Neutrophil (primary cell): ENCODE data around the gene DCC.

ENCODE experiments used
- H3K27ac ChIP-seq: fragments of 200-600 bp; sonication (generic); 2 replicates; pipeline ENCODE4 v1.5.1; 2016; ENCODE audit warnings: mild to moderate bottlenecking, moderate library complexity
- H3K27me3 ChIP-seq: fragments of 200-600 bp; sonication (generic); 2 replicates; pipeline ENCODE4 v1.6.0; 2016; ENCODE audit warnings: mild to moderate bottlenecking
- H3K36me3 ChIP-seq: fragments of 200-600 bp; sonication (generic); 2 replicates; pipeline ENCODE4 v1.5.1; 2017
- H3K4me1 ChIP-seq, 2 experiments: fragments of 200-600 bp in 1 of 2; sonication (generic) in 1 of 2; 1 replicate in 1 of 2; 2 replicates in 1 of 2; pipeline versions ENCODE4 v1.5.1 to v1.6.1; 2013 to 2016; ENCODE audit warnings: low read depth in 1 of 2, low read length in 1 of 2, mild to moderate bottlenecking in 1 of 2, moderate library complexity in 1 of 2; ENCODE audit not compliant: control insufficient read depth in 1 of 2, insufficient read depth in 1 of 2
- H3K4me3 ChIP-seq, 2 experiments: fragments of 200-600 bp in 1 of 2; sonication (generic) in 1 of 2; 1 replicate in 1 of 2; 2 replicates in 1 of 2; pipeline ENCODE4 v1.5.1; 2013 to 2016; ENCODE audit warnings: low read depth in 1 of 2, low read length in 1 of 2, mild to moderate bottlenecking in 1 of 2, moderate library complexity in 1 of 2
- H3K9me3 ChIP-seq: fragments of 200-600 bp; sonication (generic); 2 replicates; pipeline ENCODE4 v1.5.1; 2016
- CTCF ChIP-seq: fragments of 200-600 bp; sonication (generic); IDR thresholded peaks from 2 replicates; pipeline ENCODE4 v1.5.1; 2016; ENCODE audit warnings: antibody characterized with exemption

The DCC gene

GRCh38 chr18:52319424-52319983 is 20.5 kb upstream of the DCC start:
- TF ChIP-seq CTCF: no peak
- H3K4me3 ChIP-seq: no peak overlapping the region

GRCh38 chr18:52322307-52322706 is 17.7 kb upstream of the DCC start:
- H3K36me3 ChIP-seq: no peaks in the 10 kb centered on the region
- TF ChIP-seq CTCF: no peak
- H3K27ac ChIP-seq: no peak overlapping the region
- H3K27me3 ChIP-seq: no peaks in the 10 kb centered on the region
- no peak overlapping the region for H3K4me3 ChIP-seq
- no peaks in the 10 kb centered on the region for H3K4me1 ChIP-seq
- no peaks in the 10 kb centered on the region for H3K9me3 ChIP-seq

More at GRCh38 chr18:52319424-52319983, 20.5 kb upstream of the DCC start:
- no peaks in the 10 kb centered on the region for H3K9me3 ChIP-seq
- no peaks in the 10 kb centered on the region for H3K4me1 ChIP-seq
- H3K27ac ChIP-seq: no peak overlapping the region
- no peaks in the 10 kb centered on the region for H3K27me3 ChIP-seq
- H3K36me3 ChIP-seq: no peaks in the 10 kb centered on the region

- TF ChIP-seq CTCF: no peak
- no peak overlapping the region for H3K4me3 ChIP-seq
- no peaks in the 10 kb centered on the region for H3K9me3 ChIP-seq
- H3K27me3 ChIP-seq: no peaks in the 10 kb centered on the region
- H3K27ac ChIP-seq: no peak overlapping the region
- no peaks in the 10 kb centered on the region for H3K36me3 ChIP-seq
- H3K4me1 ChIP-seq: no peaks in the 10 kb centered on the region
Observed at GRCh38 chr18:52323802-52324201, 16.2 kb upstream of the DCC start.

- no peak for TF ChIP-seq CTCF
- Histone ChIP-seq H3K9me3 (no peaks in the 10 kb centered on the region), H3K36me3 (no peaks in the 10 kb centered on the region), H3K4me1 (no peaks in the 10 kb centered on the region), H3K4me3 (no peak overlapping the region), H3K27me3 (no peaks in the 10 kb centered on the region), H3K27ac (no peak overlapping the region)
Observed at GRCh38 chr18:52325997-52326396, 14.0 kb upstream of the DCC start.

- peaks cover 7% of the 10 kb centered on the region for H3K27me3 ChIP-seq
- no peak overlapping the region for H3K4me3 ChIP-seq
- H3K27ac ChIP-seq: no peak overlapping the region
- no peaks in the 10 kb centered on the region for H3K9me3 ChIP-seq
- no peaks in the 10 kb centered on the region for H3K36me3 ChIP-seq
- TF ChIP-seq CTCF: no peak
- no peaks in the 10 kb centered on the region for H3K4me1 ChIP-seq
Observed at GRCh38 chr18:52333860-52334259, 6.1 kb upstream of the DCC start.

- no peak overlapping the region for H3K27ac ChIP-seq
- no peaks in the 10 kb centered on the region for H3K9me3 ChIP-seq
- H3K36me3 ChIP-seq: no peaks in the 10 kb centered on the region
- no peaks in the 10 kb centered on the region for H3K4me1 ChIP-seq
- H3K4me3 ChIP-seq: no peak overlapping the region
- no peak for TF ChIP-seq CTCF
- peaks cover 12% of the 10 kb centered on the region for H3K27me3 ChIP-seq
Observed at GRCh38 chr18:52334307-52334706, 5.7 kb upstream of the DCC start.
